ENCODE measurements around the gene LCNL1.

Gene LCNL1

GRCh38 chr9:137009217-137009616 lies 26.4 kb downstream of the LCNL1 start:
- in situ Hi-C loops (cut with MboI; ENCODE audit: low sequenced_read_pairs), result no loop called here

- in situ Hi-C loops (cut with MboI; ENCODE audit: low sequenced_read_pairs), result no loop called here
Observed at GRCh38 chr9:137009938-137010732, 27.3 kb downstream of the LCNL1 start.

- in situ Hi-C loops (cut with MboI; ENCODE audit: low sequenced_read_pairs), result no loop called here
Observed at GRCh38 chr9:137011156-137011555, 28.4 kb downstream of the LCNL1 start.

- in situ Hi-C loops (cut with MboI; ENCODE audit: low sequenced_read_pairs), result no loop called here
Observed at GRCh38 chr9:137011907-137012675, 29.3 kb downstream of the LCNL1 start.

- in situ Hi-C loops (cut with MboI; ENCODE audit: low sequenced_read_pairs), result no loop called here
Observed at GRCh38 chr9:137012694-137013570, 30.1 kb downstream of the LCNL1 start.

- in situ Hi-C loops (cut with MboI; ENCODE audit: low sequenced_read_pairs), result no loop called here
Observed at GRCh38 chr9:137013571-137013940, 30.8 kb downstream of the LCNL1 start.

GRCh38 chr9:137014166-137014565 lies 31.4 kb downstream of the LCNL1 start:
- in situ Hi-C loops (cut with MboI; ENCODE audit: low sequenced_read_pairs), result no loop called here

GRCh38 chr9:137014776-137015539 lies 32.2 kb downstream of the LCNL1 start:
- in situ Hi-C loops (cut with MboI; ENCODE audit: low sequenced_read_pairs), result no loop called here

GRCh38 chr9:137015540-137015930 lies 32.7 kb downstream of the LCNL1 start:
- in situ Hi-C loops (cut with MboI; ENCODE audit: low sequenced_read_pairs), result no loop called here

GRCh38 chr9:137015976-137016375 lies 33.2 kb downstream of the LCNL1 start:
- in situ Hi-C loops (cut with MboI; ENCODE audit: low sequenced_read_pairs), result no loop called here

- in situ Hi-C loops (cut with MboI; ENCODE audit: low sequenced_read_pairs), result no loop called here
Observed at GRCh38 chr9:137016436-137016835, 33.6 kb downstream of the LCNL1 start.

GRCh38 chr9:137017071-137017470 lies 34.3 kb downstream of the LCNL1 start:
- in situ Hi-C loops (cut with MboI; ENCODE audit: low sequenced_read_pairs), result no loop called here

GRCh38 chr9:137017791-137018497 lies 35.2 kb downstream of the LCNL1 start:
- in situ Hi-C loops (cut with MboI; ENCODE audit: low sequenced_read_pairs), result no loop called here

GRCh38 chr9:137018761-137019559 lies 36.2 kb downstream of the LCNL1 start:
- in situ Hi-C loops (cut with MboI; ENCODE audit: low sequenced_read_pairs), result no loop called here

GRCh38 chr9:137019891-137020683 lies 37.3 kb downstream of the LCNL1 start:
- in situ Hi-C loops (cut with MboI; ENCODE audit: low sequenced_read_pairs), result no loop called here

GRCh38 chr9:137020771-137021567 lies 38.2 kb downstream of the LCNL1 start:
- in situ Hi-C loops (cut with MboI; ENCODE audit: low sequenced_read_pairs), result no loop called here

- in situ Hi-C loops (cut with MboI; ENCODE audit: low sequenced_read_pairs), result no loop called here
Observed at GRCh38 chr9:137021568-137021978, 38.8 kb downstream of the LCNL1 start.

Data from HL-60/S4 treated with phorbol 12-myristate 13-acetate at 8.2 ng/mL for 4 days and 3 days (cell line).